Stomach (tissue), 9 donors: ENCODE measurements around the gene FFAR4. TPM values are rescaled to one million over a fixed set of nuclear protein-coding genes. Genes with fewer than 3 reads are reported as not detected.

Experiments
- DNase-seq, 2 donors: peaks; one replicate each; pipeline versions ENCODE4 v3.0.0 to v3.0.0-alpha.2; 2013 to 2019
- H3K27ac ChIP-seq, 5 donors: fragments of 200-600 bp in 4 of 5; sonication (generic) in 4 of 5; one replicate each; pipeline ENCODE4 v1.5.1; 2013 to 2019; ENCODE audit warnings: mild to moderate bottlenecking in 1 of 5, moderate library complexity in 1 of 5
- H3K27me3 ChIP-seq, 3 donors: fragments of 200-600 bp; sonication (generic); one replicate each; pipeline ENCODE4 v1.5.1; 2017 to 2019; ENCODE audit warnings: mixed run types in 1 of 3
- H3K36me3 ChIP-seq, 4 donors: fragments of 200-600 bp; sonication (generic); 1 replicate in 3 of 4; 2 replicates in 1 of 4; pipeline ENCODE4 v1.5.1; 2016 to 2019
- H3K4me1 ChIP-seq, 4 donors: fragments of 200-600 bp; sonication (generic); one replicate each; pipeline ENCODE4 v1.5.1; 2016 to 2019
- H3K4me3 ChIP-seq, 4 donors: fragments of 200-600 bp; sonication (generic) in 3 of 4; one replicate each; pipeline ENCODE4 v1.5.1; 2016 to 2019; ENCODE audit warnings: mild to moderate bottlenecking in 1 of 4
- H3K9me3 ChIP-seq, 4 donors: fragments of 200-600 bp; sonication (generic); one replicate each; pipeline ENCODE4 v1.5.1; 2016 to 2019
- CTCF ChIP-seq, 7 experiments: fragments of 450-650 bp in 4 of 7; fragments of 200-600 bp in 3 of 7; sonication (generic) in 3 of 7; IDR thresholded peaks; one replicate each; pipeline ENCODE4 v1.5.1; 2016 to 2019; ENCODE audit warnings: antibody characterized with exemption in 7 of 7, control low read depth in 2 of 7, mild to moderate bottlenecking in 1 of 7
- EP300 ChIP-seq: sonication (generic); formaldehyde crosslinking; IDR thresholded peaks from one replicate; pipeline ENCODE4 v1.6.1; 2017; ENCODE audit warnings: antibody characterized with exemption
- POLR2A ChIP-seq, 4 donors: fragments of 450-650 bp; IDR thresholded peaks; one replicate each; pipeline ENCODE4 v1.6.1; 2016; ENCODE audit warnings: antibody characterized with exemption in 4 of 4, control low read depth in 2 of 4, mild to moderate bottlenecking in 1 of 4, moderate library complexity in 1 of 4
- POLR2AphosphoS5 ChIP-seq, 3 donors: sonication (generic); formaldehyde crosslinking; IDR thresholded peaks; one replicate each; pipeline ENCODE4 v1.6.1; 2016; ENCODE audit warnings: antibody characterized with exemption in 3 of 3
- WGBS, 5 donors: extraction: QIAGEN DNeasy Blood & Tissue Kit in 3 of 5; methylation state at CpG; one replicate each; pipeline versions ENCODE4 v1.1.5 to v1.1.7; 2013 to 2018; 5-methylcytosine and 5-hydroxymethylcytosine counted together
- intact Hi-C: fragments of 100-400 bp; cut with DNase I; formaldehyde crosslinking; loops from one replicate; pipeline ENCODE4 v1.15.1; 2023; ENCODE audit warnings: low total_unique reads
- polyA plus RNA-seq, 3 donors: library from polyadenylated mRNA; stranded (reverse); fragments of 200-250 nt; gene quantifications; one replicate each; pipeline ENCODE4 v1.2.3, GENCODE V29; 2013
- total RNA-seq, 5 donors: library from RNA; depleted of rRNA; stranded (reverse); fragments of >200 nt; gene quantifications; one replicate each; pipeline versions ENCODE4 v1.1.0 to v1.2.3, GENCODE V29; 2014 to 2016
- donor health status: healthy with polysubstance abuse.
- donor health status: Bipolar disorder and iron deficiency.
- donor health status: healthy.

Gene FFAR4
- total and polyA plus RNA-seq, 8 donors = 0.08 to 2.0 (median 0.96) TPM; not detected in 4

- TF ChIP-seq POLR2AphosphoS5 (IDR thresholded peaks at IDR 0.05) (no peak), CTCF (IDR thresholded peaks at IDR 0.05) (no peak), EP300 (no peak), POLR2A (IDR thresholded peaks at IDR 0.05) (no peak)
- DNase-seq = no peak
- intact Hi-C loops = no loop called here
- Histone ChIP-seq H3K27me3 (peaks cover 0 to 30% (median 19%) of the 10 kb centered on the region in 3 donors), H3K27ac (no peak overlapping the region), H3K36me3 (no peaks in the 10 kb centered on the region), H3K9me3 (no peaks in the 10 kb centered on the region), H3K4me3 (no peak overlapping the region), H3K4me1 (peaks cover 12 to 20% (median 17%) of the 10 kb centered on the region in 4 donors)
- WGBS, 5 donors = 80 to 100% (median 91%) methylated on average over 1 of the region's 1 CpG
These were observed 30.7 kb downstream of the FFAR4 start for GRCh38 chr10:93597075-93597599.

- Histone ChIP-seq H3K27me3 (peaks cover 0 to 41% (median 26%) of the 10 kb centered on the region in 3 donors), H3K4me1 (peaks cover 12 to 20% (median 17%) of the 10 kb centered on the region in 4 donors), H3K36me3 (no peaks in the 10 kb centered on the region), H3K9me3 (no peaks in the 10 kb centered on the region), H3K4me3 (no peak overlapping the region), H3K27ac (no peak overlapping the region)
- TF ChIP-seq CTCF (IDR thresholded peaks at IDR 0.05) (no peak), EP300 (no peak), POLR2AphosphoS5 (IDR thresholded peaks at IDR 0.05) (no peak), POLR2A (IDR thresholded peaks at IDR 0.05) (no peak)
- intact Hi-C loops = no loop called here
- 86 to 93% (median 90%) methylated on average over 5 of the region's 5 CpGs for WGBS, 5 donors
- no peak for DNase-seq
These were observed 31.7 kb downstream of the FFAR4 start for GRCh38 chr10:93598157-93598556.

GRCh38 chr10:93599335-93599734, 32.9 kb downstream of the FFAR4 start:
- no peak for DNase-seq
- 48 to 69% (median 53%) methylated on average over 1 of the region's 1 CpG for WGBS, 5 donors
- no peaks in the 10 kb centered on the region for H3K36me3 ChIP-seq
- no peak overlapping the region for H3K4me3 ChIP-seq
- TF ChIP-seq EP300 = no peak
- TF ChIP-seq POLR2A (IDR thresholded peaks at IDR 0.05) = no peak
- TF ChIP-seq CTCF (IDR thresholded peaks at IDR 0.05) = no peak
- TF ChIP-seq POLR2AphosphoS5 (IDR thresholded peaks at IDR 0.05) = no peak
- no peak overlapping the region for H3K27ac ChIP-seq
- intact Hi-C loops = no loop called here
- H3K4me1 ChIP-seq = peaks cover 12 to 20% (median 17%) of the 10 kb centered on the region in 4 donors
- H3K9me3 ChIP-seq = no peaks in the 10 kb centered on the region
- H3K27me3 ChIP-seq = peaks cover 0 to 50% (median 26%) of the 10 kb centered on the region in 3 donors

- H3K27me3 ChIP-seq = peaks cover 0 to 55% (median 26%) of the 10 kb centered on the region in 3 donors
- no peaks in the 10 kb centered on the region for H3K9me3 ChIP-seq
- H3K4me1 ChIP-seq = peaks cover 12 to 20% (median 17%) of the 10 kb centered on the region in 4 donors
- H3K36me3 ChIP-seq = no peaks in the 10 kb centered on the region
- 86 to 96% (median 92%) methylated on average over 4 of the region's 4 CpGs for WGBS, 5 donors
- DNase-seq = no peak
- intact Hi-C loops = no loop called here
- TF ChIP-seq EP300 (no peak), POLR2AphosphoS5 (IDR thresholded peaks at IDR 0.05) (no peak), CTCF (IDR thresholded peaks at IDR 0.05) (no peak), POLR2A (IDR thresholded peaks at IDR 0.05) (no peak)
- no peak overlapping the region for H3K4me3 ChIP-seq
- H3K27ac ChIP-seq = no peak overlapping the region
These were observed 33.3 kb downstream of the FFAR4 start for GRCh38 chr10:93599778-93600177.
